GM21447 (cell line): ENCODE measurements around the gene ECM2.

Experiments used
- ATAC-seq: cut with Tn5 transposase; IDR thresholded peaks from one replicate; pipeline ENCODE4 v1.9.1; 2021; ENCODE audit not compliant: unreplicated experiment

The ECM2 gene

GRCh38 chr9:92501671-92502393, 34.0 kb downstream of the ECM2 start:
- no peak for ATAC-seq

- no peak for ATAC-seq
Measured at GRCh38 chr9:92500725-92501124, 35.1 kb downstream of the ECM2 start.

- ATAC-seq: no peak
Measured at GRCh38 chr9:92499701-92500100, 36.1 kb downstream of the ECM2 start.

- no peak for ATAC-seq
Measured at GRCh38 chr9:92496396-92497176, 39.2 kb downstream of the ECM2 start.

- no peak for ATAC-seq
Measured at GRCh38 chr9:92494856-92495255, 40.9 kb downstream of the ECM2 start.

GRCh38 chr9:92493749-92494387, 41.9 kb downstream of the ECM2 start:
- ATAC-seq: no peak

- no peak for ATAC-seq
Measured at GRCh38 chr9:92492781-92493401, 42.9 kb downstream of the ECM2 start.

GRCh38 chr9:92488681-92489550, 46.9 kb downstream of the ECM2 start:
- ATAC-seq: no peak

GRCh38 chr9:92486371-92486770, 49.4 kb downstream of the ECM2 start:
- ATAC-seq: no peak

- ATAC-seq: no peak
Measured at GRCh38 chr9:92484563-92484962, 51.2 kb downstream of the ECM2 start.

GRCh38 chr9:92483627-92484545, 51.9 kb downstream of the ECM2 start:
- no peak for ATAC-seq

GRCh38 chr9:92482805-92483204, 53.0 kb downstream of the ECM2 start:
- no peak for ATAC-seq

- ATAC-seq: no peak
Measured at GRCh38 chr9:92482329-92482728, 53.5 kb downstream of the ECM2 start, which contains the start of gene ASPN. ASPN (minus strand) TSS chr9:92482506.

GRCh38 chr9:92480986-92481633, 54.7 kb downstream of the ECM2 start:
- peak; percentile 57 for ATAC-seq

- ATAC-seq: no peak
Measured at GRCh38 chr9:92480291-92480771, 55.5 kb downstream of the ECM2 start.

GRCh38 chr9:92479346-92479745, 56.4 kb downstream of the ECM2 start:
- ATAC-seq: no peak

GRCh38 chr9:92478783-92479182, 57.0 kb downstream of the ECM2 start:
- ATAC-seq: no peak

GRCh38 chr9:92476962-92477361, 58.8 kb downstream of the ECM2 start:
- no peak for ATAC-seq

GRCh38 chr9:92474587-92474986, 61.2 kb downstream of the ECM2 start:
- ATAC-seq: no peak
